GM19035 (cell line): ENCODE results near the gene PRDX5.

ENCODE experiments used
- ATAC-seq: cut with Tn5 transposase; IDR thresholded peaks from one replicate; pipeline ENCODE4 v1.9.1; 2021; ENCODE audit not compliant: unreplicated experiment

Gene PRDX5

DNA sequence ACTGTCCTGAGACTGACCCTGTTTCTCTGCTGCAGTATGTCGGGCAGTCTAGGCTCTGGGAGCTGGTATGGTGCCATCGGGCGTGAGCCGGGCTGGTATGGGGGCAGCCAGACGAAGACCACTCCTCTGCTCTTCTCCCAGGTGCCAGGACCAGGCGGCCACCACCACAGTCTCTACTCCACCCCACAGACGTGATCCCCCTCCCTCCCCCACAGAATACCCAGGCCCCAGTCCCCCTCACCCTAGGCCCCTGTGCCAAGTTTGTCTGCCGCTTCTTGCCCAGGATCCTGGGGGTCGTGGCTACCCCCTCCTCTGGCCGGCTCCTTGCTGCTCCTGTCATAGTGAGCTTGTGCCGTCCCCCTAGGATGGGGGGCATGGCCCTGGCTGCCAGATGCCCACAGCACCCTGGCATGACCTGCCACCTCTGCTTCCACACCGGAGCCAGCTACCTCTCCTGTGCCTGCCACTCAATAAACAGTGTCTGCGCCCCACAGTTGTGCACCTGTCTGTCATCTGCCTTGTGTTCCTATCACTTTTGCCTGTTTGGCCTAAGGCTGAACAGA, 28.8 kb upstream of the PRDX5 start:
- ATAC-seq = no peak

DNA sequence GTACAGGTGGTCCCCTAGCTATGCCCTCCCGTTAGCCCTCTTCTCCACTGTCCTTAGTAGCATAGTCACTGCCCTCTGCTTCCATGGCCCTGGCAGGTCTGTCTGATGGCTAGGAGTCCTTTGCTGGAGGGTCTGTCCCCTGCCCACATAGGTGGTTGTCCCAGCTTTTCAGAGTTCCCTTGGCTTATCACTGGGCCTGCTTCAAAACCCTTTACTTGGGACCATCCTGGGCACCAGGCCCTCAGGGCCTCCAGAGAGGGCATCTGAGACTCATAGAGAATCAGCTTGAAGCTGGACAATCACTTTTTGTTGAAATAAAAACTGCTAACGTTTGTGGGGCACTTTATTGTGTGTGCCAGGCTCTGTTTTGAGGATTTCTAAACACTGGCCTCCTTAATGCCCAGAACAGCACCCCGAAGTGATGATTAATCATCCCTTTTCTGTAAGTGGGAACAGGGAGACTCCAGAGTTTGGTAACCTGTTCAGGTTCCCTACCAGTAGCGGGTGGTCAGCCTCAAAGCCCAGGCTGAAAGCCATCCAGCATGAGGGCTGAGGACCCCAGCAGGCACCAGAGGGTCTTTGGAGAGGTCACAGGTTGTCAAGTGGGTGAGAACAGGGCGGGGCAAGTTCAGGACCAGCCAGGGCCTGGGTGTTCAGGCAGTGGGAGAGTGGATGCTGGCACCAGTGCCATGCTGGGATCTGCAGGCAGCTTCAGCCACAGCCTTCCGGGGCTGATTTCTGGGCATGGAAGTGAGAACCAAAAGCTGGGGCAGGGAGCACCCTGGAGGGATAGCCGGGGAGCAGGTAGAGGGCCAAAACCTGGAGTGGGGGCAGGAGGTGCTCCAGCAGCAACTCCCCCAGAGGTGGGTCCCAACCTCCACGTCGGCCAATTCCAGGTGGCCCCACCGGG, 27.3 kb upstream of the PRDX5 start:
- ATAC-seq = no peak

DNA sequence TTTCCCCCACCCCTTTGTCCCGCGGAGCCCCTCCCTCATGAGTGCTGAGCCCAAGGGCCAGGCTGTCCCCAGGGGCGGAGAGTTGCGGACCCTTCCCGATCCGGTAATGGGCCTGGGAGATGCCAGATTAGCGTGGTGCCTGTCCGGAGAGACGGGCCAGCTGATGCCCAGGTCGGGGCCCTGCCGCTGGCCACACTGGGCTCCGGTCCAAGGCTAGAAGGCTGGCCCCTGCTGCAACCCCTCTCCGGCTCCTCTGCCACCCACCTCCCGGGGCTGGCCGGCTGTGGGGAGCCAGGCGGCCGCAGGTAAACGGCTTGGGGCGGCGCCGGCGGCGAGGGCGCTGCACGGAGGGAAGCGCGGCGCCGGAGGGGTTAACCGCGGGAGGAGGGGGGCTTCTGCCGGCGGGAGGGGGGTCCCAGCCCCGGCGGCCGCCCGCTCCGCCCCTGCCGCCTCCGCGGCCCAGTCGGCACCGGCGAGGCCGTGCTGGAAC, 26.6 kb upstream of the PRDX5 start, which contains the start of gene KCNK4:
Gene KCNK4, plus strand, starts transcription at position 41 of the 490 bp plus-strand sequence. CDS start 1,717 bp downstream, outside the sequence.
- no peak for ATAC-seq

DNA sequence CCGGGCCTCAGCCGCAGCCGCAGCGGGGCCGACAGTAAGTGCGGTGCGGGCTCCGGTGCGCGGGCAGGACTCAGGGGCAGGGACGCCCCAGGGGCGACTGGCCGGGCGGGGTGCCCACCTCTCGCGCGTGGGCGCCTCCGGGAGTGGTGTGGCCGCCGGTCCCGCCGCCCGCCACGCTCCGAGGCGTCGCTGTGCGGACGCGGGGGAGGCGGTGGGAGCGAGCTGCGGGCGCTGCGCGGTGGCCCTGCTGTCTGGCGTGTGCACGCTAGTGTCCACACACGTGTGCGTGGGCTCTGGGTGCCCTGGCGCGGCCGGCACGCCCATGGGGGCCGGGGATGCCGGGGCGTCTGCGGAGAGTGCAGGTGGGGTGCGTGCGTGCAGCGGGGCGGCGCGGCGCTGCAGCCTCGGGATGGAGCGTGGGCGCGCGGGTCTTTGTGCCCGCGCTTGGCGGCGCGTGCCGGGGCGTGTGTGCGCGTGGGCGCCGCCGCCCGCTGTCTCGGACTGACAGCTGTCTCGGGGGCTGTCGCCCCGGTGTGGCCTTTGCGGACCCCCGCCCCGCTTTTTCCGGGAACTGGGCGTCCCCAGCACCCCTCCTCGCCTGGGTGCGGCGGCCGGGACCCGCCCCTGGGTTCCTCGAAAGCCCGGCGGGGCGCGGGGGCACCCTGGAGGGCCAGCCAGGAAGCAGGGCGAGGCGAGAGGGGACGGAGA, 26.0 kb upstream of the PRDX5 start:
- ATAC-seq = no peak

DNA sequence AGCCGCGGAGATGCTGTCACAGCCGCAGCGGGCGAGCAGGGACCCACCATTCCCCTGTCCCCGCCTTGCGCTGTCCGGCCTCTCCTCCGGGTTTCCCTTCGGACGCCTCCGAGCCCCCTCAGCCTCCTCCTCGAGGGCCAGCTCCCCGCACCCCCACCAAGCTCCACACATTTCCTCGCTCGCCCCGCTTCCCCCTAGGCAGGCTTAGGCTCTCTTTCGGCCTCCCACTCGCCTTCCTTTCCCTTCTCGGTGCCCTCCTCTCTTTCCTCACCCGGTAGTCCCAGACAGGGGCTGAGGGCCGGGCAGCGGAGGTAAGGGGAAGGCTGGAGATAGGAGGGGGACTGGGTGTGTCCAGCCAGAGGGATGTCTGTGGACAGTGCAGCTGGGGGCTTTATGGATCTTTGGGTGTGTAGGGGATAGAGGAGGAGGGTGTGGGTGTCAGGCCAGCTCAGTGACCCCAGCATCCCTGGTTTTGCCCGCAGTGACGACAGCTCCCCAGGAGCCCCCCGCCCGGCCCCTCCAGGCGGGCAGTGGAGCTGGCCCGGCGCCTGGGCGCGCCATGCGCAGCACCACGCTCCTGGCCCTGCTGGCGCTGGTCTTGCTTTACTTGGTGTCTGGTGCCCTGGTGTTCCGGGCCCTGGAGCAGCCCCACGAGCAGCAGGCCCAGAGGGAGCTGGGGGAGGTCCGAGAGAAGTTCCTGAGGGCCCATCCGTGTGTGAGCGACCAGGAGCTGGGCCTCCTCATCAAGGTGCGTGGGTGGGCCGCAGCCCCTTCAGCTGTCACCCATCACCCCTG, 25.3 kb upstream of the PRDX5 start:
- ATAC-seq = no peak

DNA sequence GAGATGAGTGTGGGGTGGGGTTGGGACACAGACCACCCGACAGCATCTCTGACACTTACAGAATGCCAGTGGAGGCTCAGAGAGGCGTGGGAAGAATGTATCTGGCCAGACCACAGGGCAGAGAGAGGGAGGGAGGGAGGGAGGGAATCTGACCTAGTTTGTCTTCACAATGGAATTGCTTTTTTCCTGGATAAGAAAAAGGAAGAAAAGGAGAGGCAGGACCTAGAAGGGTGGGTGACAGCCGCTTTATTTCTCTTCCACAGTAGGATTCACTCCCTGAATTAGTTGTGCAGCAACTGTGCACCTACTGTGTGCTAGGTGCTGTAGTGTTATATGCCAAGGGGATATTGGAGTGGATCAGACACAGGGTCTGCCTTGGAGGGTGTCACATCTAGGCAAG, 23.1 kb upstream of the PRDX5 start:
- ATAC-seq = no peak

DNA sequence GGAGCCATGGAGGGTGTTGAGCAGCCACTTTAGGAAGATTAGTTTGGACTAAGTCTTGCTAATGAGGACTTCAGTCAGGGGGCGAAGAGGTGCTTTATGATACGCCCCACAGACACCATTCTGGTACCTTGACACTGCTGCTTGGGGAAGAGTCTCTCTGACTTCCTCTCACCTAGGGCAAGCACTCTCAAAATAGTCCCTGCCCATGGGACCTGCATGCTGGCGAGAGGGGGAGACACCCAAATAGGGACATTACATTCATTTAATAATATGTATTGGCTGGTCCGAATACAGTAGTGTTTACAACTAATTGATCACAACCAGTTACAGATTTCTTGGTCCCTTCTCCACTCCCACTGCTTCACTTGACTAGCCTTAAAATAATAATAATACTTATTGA, 22.2 kb upstream of the PRDX5 start:
- no peak for ATAC-seq

DNA sequence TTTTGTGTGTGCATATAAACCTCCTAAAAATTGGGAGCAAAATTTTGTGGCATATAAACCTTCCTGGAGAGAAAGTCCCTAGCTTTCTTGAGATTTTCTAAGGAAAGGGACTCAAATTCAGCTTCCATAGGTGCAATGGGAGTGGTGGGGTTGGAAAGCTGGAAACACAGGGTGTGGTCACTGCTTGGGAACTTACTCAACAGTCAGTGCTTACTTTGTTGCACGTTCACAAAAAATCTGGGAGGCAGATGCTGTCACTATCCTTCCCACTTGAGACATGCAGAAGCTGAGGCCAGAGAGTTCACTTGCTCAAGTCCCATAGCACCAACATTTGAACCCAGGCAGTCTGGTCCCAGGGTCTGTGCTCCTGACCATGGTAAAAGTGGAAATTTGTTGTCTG, 21.7 kb upstream of the PRDX5 start:
- no peak for ATAC-seq

DNA sequence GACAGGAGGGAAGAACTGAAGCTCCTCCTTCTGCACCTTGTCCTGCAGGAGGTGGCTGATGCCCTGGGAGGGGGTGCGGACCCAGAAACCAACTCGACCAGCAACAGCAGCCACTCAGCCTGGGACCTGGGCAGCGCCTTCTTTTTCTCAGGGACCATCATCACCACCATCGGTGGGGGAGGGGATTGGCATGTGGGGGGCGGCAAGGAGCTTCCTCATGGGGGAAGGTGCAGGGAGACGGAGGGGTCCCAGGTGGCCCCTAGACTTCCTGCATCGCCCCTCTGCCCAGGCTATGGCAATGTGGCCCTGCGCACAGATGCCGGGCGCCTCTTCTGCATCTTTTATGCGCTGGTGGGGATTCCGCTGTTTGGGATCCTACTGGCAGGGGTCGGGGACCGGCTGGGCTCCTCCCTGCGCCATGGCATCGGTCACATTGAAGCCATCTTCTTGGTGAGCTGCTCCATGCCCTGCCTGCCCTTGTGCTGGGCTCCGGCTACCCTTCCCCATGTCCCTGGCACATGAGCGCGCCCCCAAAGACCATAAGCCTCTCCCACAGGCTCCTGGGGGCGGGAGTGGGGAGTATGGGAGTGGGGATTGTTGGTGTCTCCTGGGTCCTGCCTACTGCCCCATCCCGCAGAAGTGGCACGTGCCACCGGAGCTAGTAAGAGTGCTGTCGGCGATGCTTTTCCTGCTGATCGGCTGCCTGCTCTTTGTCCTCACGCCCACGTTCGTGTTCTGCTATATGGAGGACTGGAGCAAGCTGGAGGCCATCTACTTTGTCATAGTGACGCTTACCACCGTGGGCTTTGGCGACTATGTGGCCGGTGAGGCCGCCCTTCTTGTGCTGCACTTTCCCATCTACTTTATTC, 20.9 kb upstream of the PRDX5 start:
- ATAC-seq = no peak

DNA sequence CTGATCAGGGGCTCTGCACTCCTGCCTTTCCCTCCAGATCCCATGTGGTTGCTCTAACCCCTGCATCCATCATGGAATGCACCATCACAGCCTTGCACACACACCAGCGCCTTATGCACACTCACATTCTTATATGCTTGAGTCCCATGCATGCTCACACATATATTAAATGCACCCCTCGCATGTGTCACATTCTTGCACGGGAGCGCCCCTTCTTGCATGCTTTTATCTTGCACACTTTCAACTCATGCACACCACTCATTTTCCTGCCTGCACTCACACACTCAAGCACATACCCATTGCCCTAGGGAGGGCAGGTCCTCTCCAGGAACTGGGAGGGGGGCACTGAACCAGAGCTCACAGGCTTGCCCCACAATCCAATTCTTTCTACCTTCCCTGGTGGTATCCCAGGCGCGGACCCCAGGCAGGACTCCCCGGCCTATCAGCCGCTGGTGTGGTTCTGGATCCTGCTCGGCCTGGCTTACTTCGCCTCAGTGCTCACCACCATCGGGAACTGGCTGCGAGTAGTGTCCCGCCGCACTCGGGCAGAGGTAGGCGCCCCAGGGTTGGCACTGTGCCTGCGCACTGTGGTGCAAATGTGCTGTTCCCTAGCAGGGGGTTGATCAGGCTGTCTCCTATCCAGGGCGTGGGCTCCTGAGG, 20.1 kb upstream of the PRDX5 start:
- ATAC-seq = no peak

DNA sequence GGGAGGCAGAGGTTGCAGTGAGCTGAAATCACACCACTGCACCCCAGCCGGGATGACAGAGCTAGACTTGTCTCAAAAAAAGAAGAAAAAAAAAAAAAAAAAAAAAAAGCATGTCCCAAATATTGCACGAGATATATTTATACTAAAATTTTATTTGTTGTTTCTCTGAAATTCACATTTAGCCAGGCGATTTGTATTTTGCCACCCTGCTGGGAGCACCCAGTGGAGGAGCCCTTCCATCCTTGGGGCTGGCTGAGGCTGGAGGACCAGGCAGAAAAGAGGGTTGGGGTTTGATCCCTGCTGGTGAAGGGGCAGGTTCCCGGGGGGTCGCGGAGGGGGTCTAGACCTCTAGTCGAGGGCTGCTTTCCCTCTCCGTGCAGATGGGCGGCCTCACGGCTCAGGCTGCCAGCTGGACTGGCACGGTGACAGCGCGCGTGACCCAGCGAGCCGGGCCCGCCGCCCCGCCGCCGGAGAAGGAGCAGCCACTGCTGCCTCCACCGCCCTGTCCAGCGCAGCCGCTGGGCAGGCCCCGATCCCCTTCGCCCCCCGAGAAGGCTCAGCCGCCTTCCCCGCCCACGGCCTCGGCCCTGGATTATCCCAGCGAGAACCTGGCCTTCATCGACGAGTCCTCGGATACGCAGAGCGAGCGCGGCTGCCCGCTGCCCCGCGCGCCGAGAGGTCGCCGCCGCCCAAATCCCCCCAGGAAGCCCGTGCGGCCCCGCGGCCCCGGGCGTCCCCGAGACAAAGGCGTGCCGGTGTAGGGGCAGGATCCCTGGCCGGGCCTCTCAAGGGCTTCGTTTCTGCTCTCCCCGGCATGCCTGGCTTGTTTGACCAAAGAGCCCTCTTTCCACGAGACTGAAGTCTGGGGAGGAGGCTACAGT, 18.7 kb upstream of the PRDX5 start:
- ATAC-seq = no peak

DNA sequence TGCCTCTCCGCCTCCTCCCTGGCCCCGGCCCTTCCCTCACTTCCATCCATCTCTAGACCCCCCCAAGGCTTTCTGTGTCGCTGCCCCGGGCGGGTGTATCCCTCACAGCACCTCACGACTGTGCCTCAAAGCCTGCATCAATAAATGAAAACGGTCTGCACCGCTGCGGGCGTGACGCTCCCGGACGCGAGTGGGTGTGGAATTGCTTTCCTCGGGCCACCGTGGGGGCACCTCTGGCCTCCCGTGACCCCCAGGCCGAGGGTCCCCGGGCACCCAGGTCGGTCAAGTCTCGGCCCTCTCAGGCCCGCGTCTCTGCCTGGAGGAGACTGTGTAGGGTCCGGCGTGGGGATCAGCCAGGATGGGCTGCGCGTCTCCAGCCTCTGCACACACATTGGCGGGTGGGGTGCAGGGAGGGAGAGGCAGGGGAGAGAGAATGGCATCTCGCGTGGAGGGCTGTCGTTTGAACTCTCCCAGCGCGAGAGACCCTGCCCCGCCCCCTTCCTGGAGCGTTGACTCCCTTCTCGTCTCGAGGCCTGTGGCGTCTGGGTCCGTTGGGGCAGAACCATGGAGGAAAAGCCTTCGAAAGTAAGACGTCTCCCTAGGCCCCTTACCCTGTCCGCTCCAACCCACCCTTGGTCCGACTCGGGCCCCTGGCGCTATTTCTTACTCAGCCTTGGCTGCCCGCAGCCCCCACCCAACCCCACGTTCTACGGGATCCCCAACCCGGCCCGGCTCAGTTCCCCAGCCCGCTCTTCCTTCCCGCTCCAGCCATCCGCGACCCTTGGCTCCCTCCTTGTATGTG, 17.9 kb upstream of the PRDX5 start, which contains the start of gene CATSPERZ:
Gene CATSPERZ, plus strand, starts transcription at position 512 of the 802 bp plus-strand sequence. Its CDS starts 53 bp downstream, at position 565.
- no peak for ATAC-seq

DNA sequence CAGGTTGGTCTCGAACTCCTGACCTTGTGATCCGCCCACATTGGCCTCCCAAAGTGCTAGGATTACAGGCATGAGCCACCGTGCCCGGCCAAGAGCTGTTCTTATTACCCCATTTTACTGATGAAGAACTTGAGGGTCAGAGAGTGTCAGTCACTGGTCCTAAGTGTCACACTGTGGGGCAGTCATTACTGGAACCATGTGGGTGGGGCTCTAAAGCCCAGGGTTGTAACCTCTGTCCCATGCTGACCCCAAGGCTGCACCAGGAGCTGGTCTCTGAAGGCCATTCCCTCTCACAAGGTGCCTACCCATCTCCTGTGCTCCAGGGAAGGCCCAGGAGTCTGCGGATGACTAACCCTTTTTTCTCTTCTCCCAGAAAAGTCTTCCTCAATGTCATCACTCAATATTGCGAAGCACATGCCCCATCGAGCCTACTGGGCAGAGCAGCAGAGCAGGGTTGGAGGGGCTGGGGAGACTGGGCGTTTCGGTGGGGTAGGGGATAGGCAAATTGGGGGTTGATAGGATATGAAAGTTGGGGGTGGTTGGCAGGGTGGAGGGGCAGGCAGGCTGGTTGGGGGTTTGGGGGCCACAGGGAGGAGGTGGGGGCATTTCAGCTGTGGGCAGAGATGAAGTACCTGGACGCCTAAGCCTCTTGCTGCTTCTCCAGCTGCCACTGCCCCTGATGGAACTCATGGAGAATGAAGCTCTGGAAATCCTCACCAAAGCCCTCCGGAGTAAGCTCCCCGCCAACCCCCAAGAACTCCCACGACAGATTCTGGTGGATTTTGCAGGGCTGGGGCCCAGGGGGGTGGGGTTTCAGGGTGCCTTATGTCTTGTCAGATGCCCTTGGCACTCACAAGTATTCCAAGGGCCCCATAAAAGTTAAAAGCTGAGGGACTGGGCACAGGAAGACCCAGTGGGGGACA, 14.6 kb upstream of the PRDX5 start:
- ATAC-seq = no peak

DNA sequence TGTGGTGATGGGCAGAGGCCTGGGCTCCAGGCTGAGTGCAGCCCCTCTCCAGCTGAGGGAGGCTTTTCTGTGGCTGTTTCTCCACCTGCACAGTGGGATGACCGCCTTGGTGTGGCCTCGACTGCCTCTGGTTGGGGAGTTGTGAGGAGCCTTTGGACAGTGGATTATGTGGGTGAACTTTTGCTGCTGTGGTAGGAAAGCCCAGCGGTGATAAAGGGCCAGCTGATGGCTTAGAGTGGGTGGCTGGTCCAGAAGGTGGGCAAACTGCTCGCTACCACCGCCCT, 13.9 kb upstream of the PRDX5 start:
- no peak for ATAC-seq

DNA sequence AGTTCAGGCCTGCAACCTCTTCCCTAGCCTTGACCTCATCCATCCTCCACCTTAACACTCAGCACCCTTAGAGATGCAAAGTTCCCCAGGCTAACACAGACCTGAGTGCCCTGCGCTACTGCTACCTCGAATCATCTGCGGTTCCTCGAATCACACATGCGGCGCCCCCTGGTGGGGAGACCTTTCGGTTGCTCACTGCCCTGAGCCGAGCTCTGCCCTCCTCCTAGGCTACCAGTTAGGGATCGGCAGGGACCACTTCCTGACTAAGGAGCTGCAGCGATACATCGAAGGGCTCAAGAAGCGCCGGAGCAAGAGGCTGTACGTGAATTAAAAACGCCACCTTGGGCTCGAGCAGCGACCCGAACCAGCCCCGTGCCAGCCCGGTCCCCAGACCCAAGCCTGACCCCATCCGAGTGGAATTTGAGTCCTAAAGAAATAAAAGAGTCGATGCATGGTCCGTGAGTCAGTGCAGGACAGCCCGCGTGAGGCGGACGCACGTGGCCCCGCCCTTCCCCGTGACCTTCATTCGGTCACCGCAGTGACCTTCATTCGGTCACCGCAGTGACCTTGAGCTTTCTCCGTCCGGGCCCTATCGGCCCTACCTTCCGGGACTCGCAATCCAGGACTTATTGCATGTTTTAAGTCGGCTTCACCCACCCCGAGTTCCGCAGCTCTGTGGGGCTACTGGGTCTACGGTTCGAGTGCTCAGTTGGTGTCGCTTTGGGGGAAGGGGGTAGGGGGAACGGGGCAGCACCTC, 13.4 kb upstream of the PRDX5 start:
- ATAC-seq = peak; percentile 26
